Suppressor macrophage treated with lipopolysaccharide for 4 hours (primary cell): Measurements from ENCODE around the gene ANGPTL8.

Experiments used
- DNase-seq: peaks from one replicate; pipeline ENCODE4 v3.0.0-alpha.2; 2020

The ANGPTL8 gene

DNA sequence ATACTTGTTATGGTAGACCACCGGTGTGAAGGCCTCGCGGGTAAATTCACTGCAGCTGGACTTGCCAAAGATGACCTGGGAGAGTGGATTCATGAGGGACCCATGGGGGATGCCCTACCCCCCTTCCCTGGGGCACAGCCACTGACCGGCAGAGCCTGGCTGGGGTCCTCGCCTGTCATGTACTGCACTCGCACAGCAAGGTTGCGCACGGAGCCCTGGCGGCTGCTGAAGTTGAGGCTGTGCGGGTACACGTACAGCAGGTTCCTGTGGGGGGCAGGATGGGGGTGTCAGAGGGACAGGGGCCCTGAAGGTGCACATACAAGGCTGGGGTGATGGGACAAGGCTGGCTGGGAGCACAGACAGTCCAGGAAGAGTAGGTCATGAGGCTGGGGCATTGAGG is 1.4 kb upstream of the ANGPTL8 start:
- no peak for DNase-seq

DNA sequence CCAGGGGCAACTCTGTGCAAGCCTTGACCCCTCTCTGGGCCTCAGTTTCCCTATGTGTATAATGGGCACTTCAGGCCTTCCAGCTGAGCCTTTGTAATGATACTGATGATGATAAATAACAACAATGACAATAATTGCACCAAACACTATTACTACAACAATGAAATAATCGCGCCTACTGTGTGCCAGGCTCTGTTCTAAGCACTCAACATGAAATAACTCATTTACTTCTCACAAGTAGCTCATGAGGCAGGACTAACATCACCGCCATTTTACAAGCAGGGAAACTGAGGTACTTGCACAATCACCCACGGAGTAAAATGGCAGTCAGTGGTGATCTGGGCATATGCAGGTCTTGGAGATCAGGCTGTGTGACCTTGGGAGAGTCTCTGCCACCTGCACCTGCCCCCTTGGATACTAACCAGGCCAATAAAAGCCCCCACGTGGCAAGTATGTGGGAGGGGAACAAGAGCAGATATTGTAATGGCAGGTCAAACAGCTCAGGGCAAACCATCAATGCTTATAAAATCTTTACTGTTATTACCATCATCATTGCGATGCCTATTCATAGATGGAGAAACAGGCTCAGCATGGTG is 540 bp upstream of the ANGPTL8 start:
- no peak for DNase-seq

DNA sequence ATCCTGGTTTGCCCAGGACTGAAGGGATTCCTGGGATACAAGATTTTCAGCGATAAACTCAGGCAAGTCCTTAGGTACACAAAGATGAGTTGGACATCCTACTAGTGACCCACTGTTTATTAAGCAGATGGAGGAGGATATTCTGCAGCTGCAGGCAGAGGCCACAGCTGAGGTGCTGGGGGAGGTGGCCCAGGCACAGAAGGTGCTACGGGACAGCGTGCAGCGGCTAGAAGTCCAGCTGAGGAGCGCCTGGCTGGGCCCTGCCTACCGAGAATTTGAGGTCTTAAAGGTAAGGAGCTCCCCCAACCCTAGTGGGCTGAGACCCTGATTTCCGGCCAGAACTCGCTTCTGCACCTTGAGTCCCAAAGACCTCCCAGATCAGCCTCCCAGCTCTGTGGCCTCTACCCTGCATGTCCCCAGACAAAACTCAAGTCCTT is 607 bp downstream of the ANGPTL8 start:
- DNase-seq: no peak

DNA sequence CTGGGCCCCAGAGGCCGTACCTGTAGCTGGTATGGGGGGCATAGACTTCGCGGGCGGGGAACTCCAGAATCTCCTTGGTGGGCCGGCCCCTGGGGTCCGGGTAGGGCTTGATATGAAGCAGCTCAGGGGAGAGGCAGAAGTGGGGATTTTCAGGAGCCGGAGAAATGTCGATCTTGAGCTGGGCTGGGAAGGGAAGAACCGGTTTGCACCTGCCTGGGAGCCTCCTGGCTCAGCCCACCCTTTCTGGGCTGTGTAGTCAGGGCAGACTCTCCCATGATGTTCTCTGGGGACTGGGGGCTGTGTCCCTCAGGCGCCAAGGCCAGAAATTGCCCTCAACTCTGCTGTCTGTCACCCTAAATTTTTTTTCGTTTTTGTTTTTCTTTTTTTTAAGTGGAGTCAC is 2.6 kb downstream of the ANGPTL8 start:
- DNase-seq: no peak

DNA sequence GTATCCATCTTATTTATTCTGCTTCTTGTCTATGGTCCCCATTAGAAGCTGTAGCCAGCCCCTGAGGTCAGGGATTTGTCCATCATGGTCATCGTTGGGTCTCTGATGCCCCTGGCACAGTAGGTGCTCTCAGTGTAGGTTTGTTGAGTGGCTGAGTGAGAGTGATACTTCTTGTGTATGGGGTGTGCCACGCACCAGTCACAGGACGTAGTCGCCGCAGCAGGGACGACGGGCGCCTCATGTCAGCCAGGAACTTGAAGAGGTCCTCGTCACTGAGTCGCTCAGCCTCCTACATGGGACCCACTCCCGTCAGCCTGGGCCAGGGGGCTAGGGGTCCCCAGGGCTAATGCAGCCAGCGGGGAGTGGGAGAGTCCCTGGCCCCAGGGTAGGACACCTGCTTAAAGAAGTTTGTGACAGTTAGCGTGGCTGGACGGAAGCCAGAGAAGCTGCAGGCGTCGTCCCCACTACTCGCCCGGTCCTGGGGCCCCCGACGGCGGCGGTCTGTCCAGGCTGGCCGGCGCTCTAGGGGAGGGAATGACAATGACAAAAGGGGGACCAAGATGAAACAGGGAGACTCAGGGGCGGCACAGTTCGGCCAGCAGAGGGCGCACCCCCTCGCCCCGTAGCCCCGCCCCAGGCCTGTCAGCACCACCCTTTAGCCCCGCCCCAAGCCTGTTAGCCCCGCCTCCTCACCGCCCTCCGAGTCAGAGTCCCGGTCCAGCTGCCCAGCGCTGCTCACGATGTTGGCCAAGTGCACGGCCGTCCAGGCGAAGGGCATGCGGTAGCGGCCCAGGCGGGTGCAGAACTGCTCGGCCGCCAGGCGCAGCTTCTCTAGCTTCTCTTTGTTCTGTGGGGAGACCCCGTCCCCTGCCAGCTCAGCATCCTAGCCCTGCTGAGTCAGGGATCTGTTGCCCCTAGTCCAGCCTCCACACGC is 3.7 kb downstream of the ANGPTL8 start:
- DNase-seq: peak; percentile 95

DNA sequence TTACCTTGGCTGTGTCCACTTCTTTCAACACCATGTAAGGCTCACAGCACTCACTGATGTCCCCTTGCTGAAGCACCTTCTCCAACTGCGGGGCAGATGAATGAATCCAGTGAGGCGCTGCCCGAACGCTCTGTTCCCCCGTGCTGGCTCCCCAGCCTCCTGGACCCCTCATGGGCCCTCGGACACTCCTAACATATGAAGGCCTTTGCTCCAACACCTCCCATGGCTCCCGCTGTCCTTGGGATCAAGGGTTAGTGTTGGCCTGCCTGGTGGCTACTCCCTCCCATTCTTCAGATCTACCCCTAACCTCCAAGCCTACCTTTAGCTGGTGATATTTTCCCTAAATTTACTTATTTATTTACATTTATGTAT is 4.4 kb downstream of the ANGPTL8 start:
- DNase-seq: no peak

DNA sequence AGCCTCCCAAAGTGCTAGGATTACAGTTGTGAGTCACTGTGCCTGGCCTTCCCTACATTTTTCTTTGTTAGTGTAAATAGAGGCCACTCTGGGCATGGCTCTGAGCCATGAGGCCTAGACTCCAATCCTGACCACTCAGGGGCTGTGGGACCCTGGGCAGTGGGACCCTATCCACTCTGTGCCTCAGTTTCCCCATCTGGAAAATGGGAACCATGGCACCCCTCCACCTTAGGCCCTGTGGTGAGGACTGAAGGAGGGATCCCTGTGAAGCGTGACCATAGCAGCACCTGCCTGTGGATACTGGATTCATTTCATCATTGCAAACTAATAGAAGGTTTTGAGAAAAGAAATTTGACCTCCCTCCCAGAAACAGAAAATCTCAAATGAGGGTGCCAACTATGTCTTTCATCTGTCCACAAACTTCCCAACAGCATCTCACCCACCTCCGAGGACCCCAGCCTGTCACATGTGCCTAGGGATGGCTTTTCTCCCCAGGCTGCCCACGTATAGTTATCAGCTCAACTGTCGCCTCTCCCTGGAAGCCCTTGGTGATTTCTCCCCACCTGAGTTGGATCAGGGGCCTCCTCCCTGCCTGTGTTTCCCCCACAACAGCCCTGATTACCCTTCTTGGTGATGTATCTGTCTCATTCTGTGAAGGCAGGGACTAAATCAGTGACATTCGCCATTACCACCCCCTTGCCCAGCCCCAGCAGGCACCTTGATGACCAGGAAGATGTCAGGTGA is 5.6 kb downstream of the ANGPTL8 start:
- DNase-seq: no peak

DNA sequence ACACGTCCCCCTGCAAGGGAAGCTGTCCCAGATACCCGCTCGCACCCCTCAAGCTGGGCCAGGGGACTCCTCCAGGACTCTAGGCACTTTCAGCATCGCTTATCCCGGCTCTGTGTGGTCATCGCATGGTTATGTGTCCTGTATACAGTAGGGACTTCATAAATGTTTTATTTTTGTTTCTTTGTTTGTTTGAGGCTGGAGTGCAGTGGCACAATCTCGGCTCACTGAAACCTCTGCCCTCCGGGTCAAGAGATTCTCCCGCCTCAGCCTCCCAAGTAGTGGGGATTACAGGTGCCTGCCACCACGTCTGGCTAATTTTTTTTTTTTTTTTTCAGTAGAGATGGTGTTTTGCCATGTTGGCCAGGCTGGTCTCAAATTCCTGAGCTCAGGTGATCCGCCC is 7.5 kb downstream of the ANGPTL8 start:
- DNase-seq: no peak

DNA sequence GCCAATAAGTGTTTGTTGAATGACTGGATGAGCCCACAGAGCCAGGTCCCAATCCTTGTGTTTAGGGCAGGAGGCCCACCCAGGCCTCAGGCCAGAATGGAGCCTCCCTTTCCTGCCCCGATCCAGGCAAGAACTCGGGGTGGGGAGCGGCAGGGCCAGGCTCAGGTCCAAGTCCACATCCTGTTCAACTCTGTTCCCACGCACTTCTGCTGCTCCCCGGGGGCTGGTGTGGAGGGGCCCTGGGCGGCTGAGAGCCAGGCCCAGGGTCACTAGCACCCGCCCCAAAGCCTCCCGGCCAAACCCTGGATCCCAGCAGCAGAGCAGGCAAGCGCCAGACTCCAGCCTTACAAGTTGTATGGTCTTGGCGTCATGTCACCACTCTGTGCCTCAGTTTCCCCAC is 8.0 kb downstream of the ANGPTL8 start:
- DNase-seq: no peak

DNA sequence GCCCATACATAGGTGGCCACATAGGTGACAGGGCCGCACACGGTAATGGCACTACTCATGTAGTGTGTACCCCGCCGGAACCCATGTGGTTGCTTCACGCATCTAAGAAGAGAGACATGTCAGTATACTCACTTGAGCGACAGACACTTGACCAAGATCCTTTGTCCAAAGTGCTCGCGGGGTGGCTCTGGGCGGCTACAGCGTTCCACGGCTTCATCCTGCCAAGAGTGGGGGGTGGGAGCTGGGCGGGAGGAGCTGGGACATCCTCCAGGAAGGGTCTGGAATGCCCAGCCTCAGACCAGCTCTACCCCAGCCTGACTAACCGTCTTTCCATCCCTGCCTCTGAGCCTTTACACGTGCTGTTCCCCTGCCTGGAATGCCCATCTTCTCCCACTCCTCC is 8.5 kb downstream of the ANGPTL8 start:
- DNase-seq: no peak

DNA sequence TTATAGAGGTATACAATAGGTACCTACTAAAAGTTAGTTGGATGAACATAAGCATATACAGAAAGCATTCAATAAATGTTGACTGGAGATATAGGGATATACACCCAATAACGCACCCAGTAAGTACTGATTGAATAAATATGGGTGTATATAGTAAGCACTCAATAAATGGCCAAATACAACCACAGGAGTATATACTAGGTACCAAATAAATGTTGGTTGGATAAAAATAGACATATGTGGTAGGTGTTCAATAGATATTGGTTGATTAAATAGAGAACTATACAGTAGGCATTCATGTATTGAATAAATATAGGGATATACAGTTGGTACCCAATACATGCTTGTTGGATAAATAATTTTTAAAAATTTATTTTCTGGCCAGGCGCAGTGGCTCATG is 9.4 kb downstream of the ANGPTL8 start:
- no peak for DNase-seq

DNA sequence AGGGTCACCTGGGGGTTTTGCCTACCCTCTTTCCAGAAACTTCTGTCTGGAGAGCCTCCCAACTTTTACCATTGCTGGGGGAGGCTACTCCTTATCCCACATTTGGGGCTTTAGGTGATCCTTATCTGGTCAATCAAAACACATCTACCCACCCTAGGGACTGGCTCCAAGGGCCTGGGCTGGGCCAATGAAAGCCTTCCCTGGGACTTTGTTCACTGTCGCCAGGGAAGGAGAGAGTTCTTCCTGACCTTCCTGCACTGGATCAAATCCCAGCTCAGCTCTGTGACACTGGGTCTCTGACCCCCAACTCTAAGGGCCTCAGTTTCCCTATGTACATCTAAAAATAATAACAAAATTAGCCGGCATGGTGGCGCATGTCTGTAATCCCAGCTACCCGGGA is 11.8 kb downstream of the ANGPTL8 start:
- no peak for DNase-seq

DNA sequence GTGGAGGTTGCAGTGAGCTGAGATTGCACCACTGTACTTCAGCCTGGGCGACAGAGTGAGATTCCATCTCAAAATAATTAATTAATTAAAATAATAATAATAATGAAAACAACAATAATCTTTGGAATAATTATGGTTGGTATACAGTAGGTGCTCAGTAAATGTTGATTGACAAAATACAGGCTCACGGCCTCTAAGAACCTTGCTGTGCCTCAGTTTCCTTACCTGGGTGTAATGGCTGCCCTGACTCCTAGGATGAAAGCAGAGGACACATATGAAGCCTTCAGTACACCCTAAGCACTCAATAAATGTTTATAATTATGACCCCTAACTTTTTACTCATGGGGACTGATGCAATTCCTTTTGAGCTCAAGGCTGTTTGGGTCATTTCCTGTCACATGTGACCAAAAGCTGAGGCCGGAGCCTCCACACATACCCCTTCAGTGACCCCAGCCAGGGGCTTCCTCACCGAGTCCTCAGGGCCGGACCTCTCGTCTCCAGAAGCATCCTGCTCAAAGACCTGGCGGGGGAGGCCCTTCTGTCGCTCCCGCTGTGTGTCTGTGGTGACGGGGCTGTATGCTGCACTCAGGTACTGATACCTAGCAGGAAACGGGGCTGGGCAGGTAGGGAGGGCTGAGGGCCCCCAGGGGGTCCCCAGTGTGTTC is 12.4 kb downstream of the ANGPTL8 start:
- no peak for DNase-seq

DNA sequence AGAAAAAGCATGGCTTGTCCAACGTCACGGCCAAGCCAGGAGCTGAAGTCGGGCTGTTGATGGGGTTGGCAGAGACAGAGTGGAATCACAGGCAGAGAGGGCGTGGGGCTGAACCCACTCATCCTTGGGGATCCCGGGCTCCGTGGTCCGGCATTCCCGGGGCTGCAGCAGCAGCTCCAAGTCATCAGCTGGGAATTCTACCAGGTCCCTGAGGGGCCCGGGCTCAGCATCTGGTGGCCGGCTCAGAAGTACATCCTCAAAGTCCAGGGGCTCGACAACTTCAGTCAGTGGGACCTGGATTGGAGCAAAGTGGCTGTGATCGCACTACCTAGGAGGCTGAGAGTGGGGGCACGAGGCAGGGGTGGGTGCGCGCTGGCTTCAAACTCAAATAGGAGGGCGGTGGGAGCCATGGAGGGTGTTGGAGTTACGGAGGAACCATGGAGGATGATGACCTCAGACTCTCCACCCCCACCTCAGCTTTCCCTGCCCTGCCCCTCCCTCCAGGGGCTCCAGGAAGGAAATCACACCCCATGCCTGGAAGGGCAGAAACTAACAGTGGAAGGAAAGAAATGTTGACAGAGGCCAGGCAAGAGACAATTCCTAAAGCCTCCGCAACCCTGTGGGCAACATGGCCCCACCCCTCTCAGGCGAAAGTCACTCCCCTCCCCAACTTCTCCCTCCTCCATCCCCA is 13.4 kb downstream of the ANGPTL8 start:
- DNase-seq: no peak

DNA sequence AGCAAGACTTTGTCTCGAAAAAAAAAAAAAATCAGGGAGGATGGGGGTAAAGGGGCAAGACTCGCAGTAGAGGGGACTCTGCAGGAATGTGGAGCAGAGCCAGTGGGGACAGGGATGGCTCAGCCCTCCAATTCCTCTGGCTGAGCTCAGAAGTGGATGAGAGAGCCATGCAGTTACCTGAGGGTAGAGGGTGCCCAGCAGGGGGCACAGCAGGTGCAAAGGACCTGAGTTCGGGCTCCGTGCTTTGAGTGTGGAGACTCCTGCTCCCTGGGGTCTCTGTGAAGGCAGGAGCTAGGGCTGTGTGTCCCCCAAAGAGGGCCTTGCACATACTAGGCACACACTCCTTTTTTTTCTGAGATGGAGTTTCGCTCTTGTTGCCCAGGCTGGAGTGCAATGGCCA is 15.2 kb downstream of the ANGPTL8 start:
- no peak for DNase-seq

DNA sequence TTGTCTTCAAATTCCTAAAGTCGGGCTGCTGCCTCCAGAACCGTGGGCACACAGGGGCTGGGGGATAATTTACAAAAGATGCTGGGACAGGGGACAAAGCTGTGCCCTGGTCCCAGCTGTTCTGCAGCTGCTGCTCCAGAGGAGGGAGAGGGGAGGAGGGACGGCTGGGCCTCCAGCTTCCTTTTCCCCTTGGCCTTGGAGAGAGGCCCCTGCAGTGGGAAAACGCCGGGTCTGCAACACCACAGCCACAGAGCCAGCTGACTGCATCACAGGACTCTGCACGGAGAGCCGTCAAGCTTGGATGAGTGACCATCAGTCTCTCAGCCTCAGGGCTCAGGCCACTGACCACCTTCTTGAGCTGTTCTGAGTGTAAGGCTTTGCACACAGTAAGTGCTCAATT is 16.8 kb downstream of the ANGPTL8 start:
- no peak for DNase-seq

DNA sequence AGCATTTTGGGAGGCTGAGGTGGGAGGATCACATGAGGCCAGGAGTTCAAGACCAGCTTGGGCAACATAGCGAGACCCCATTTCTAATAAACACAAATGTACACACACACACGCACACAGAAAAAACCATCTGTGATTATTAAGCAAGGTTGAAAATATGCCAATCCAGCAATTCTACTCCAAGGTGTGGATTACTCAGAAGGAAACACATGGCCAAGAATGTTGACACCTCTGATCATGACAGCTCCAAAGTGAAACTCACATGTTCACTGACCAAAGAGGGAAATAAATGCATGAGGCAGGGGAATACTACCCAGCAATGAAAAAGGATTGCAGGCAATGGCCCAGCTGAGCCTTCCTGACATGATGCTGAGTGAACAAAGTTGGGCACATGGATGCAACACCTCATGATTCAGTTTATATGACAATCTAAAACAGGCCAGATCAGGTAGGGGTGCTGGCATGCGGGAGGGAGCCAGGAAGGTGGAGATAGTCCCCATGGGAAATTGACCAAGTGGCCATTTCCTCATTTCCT is 18.5 kb downstream of the ANGPTL8 start:
- DNase-seq: no peak

DNA sequence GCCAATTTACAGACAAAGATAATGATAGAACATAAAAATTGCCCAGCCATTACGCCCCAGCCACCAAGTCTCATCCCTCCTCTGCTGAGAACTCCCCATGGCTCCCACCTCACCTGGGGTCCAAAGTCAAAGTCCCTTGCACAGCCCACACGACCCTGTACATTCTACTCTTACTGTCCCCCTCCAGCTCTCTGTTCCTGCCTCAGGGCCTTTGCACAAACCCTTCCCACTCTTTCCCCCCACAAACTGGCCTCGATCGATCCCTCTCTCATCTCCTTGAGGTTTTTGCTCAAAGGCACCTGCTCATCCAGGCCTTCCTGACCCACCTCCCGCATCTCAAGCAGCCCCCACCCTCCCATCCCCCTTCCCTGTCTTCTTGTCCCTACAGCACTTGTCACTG is 21.6 kb downstream of the ANGPTL8 start:
- DNase-seq: no peak

DNA sequence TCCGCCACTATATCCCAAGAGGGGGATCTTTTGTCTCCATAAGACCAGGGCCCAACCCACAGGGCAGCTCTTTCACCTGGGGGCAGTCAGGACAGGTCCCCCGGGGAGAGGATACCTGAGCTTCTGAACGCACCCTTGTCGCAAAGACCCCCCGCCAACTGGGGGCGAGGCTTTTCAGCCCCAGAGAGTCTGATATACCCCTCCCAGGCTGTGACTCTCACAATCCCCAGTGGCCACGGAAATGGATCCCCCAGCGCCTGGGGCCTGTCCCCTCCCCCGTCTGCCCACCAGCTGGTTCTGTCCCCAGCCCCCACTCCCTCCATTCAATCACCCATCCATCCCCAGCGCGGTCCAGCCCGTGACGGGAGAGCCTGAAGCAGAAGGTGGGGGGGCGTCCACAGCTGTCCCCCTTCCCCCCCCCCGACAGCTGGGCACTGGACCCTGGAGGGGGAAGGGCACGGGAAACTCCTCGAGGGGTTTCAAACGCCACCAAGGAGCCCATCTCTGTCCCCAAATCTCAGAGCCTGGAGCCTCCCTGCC is 22.1 kb downstream of the ANGPTL8 start:
- no peak for DNase-seq

DNA sequence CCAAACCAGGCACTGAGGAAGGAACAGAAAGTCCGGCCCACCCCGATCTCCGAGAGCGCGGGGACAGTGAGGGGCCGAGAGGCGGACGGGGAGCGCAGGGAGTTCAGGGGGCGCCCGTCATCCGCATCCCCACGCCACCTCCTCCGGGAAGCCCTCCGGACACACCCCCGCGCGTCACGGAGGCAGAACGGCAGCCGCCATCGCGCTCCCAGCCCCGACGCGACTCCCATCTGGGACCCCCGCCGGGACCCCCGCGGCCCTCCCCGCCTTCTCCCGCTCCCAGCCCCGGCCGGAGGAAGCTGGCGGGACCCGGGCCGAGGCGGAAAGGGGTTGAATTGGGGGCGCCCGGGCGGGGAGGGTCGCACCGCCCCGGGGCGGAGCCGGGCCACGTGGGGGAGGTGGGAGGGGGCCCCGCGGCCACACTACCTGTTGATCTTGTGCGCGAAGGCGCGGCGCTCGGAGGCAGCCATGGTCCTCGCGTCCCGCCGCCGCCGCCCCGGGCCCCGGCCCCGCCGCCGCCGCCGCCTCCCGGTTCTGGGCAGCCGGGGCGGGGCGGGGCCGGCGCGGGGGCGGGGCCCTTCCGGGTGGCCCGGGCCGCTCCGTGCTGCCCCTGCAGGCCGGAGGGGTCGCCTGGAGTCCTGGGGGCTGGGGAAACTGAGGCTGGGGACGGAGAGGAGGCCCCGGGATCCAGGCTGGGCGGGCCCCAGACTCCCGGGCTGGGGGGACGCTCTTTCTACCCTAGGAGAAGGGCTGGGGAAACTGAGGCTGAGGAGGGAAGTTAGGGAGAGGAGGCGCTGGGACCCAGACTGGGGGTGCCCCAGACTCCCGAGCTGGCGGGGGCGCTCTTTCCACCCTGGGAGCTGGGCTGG is 22.8 kb downstream of the ANGPTL8 start, which contains the start of gene DOCK6:
DOCK6 (minus strand) TSS at position 554 of the 869 bp plus-strand sequence; CDS start at position 470, 84 bp downstream.
- peak; percentile 33 for DNase-seq

DNA sequence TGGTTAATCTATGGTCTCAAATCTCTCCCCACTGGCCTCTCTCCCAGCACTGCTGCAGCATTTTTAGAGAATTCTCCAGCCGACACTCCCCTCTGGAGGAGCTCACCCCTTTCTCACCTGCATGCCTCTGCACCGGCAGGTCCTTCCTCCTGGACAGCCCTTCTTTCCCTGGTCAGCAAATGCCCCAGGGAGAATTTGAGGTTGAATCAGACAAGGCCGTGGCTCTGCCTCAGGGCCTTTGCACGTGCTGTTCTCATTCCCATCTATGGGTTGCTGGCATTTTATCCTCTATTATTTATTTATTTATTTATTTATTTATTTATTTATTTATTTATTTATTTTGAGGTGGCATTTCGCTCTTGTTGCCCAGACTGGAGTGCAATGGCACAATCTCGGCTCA is 24.3 kb downstream of the ANGPTL8 start:
- DNase-seq: no peak
